Liver (tissue), 9 donors: ENCODE measurements around the gene LDB3. TPM values are rescaled to one million over a fixed set of nuclear protein-coding genes. Genes with fewer than 3 reads are reported as not detected.
A peak's percentile ranks its signal among the peaks of the same experiment; 100 is the strongest.

ENCODE experiments used
- DNase-seq: peaks from one replicate; pipeline ENCODE4 v3.0.0-alpha.2; 2017; ENCODE audit warnings: low spot score
- H3K27ac ChIP-seq, 2 donors: one replicate each; pipeline ENCODE4 v1.7.0; 2013; ENCODE audit warnings: inconsistent platforms in 2 of 2, low read length in 2 of 2, control low read depth in 1 of 2, low read depth in 1 of 2, mild to moderate bottlenecking in 1 of 2
- H3K27me3 ChIP-seq, 4 donors: one replicate each; pipeline versions ENCODE4 v1.6.1 to v1.7.0; 2013; ENCODE audit warnings: low read length in 3 of 4, inconsistent platforms in 1 of 4, mild to moderate bottlenecking in 1 of 4, moderate library complexity in 1 of 4; ENCODE audit not compliant: control insufficient read depth in 4 of 4, insufficient read depth in 4 of 4
- H3K36me3 ChIP-seq, 4 donors: one replicate each; pipeline versions ENCODE4 v1.6.1 to v1.7.0; 2013; ENCODE audit warnings: low read length in 3 of 4, mild to moderate bottlenecking in 3 of 4, low read depth in 1 of 4, moderate library complexity in 1 of 4; ENCODE audit not compliant: control insufficient read depth in 4 of 4, insufficient read depth in 3 of 4
- H3K4me1 ChIP-seq, 4 donors: one replicate each; pipeline versions ENCODE4 v1.6.1 to v1.7.0; 2013; ENCODE audit warnings: low read length in 3 of 4, mild to moderate bottlenecking in 3 of 4, moderate library complexity in 1 of 4; ENCODE audit not compliant: control insufficient read depth in 4 of 4, insufficient read depth in 4 of 4
- H3K4me3 ChIP-seq, 3 donors: one replicate each; pipeline versions ENCODE4 v1.6.1 to v1.7.0; 2013; ENCODE audit warnings: low read length in 3 of 3, control low read depth in 1 of 3, low read depth in 1 of 3, mild to moderate bottlenecking in 1 of 3
- H3K9ac ChIP-seq, 2 donors: one replicate each; pipeline ENCODE4 v1.7.0; 2013; ENCODE audit warnings: low read length in 2 of 2, mild to moderate bottlenecking in 2 of 2, moderate library complexity in 2 of 2, control low read depth in 1 of 2, low read depth in 1 of 2
- H3K9me3 ChIP-seq, 4 donors: one replicate each; pipeline versions ENCODE4 v1.6.1 to v1.7.0; 2013; ENCODE audit warnings: low read length in 3 of 4; ENCODE audit not compliant: control insufficient read depth in 4 of 4
- FOXA1 ChIP-seq: IDR thresholded peaks from 2 replicates; pipeline ENCODE4 v1.6.1; 2016; ENCODE audit warnings: antibody characterized with exemption
- HNF4A ChIP-seq, 2 donors: conservative IDR thresholded peaks; 2 replicates each; pipeline ENCODE4 v1.6.1; 2016; ENCODE audit warnings: antibody characterized with exemption in 2 of 2, mild to moderate bottlenecking in 2 of 2
- HNF4G ChIP-seq: IDR thresholded peaks from 2 replicates; pipeline ENCODE4 v1.6.1; 2016; ENCODE audit warnings: antibody characterized with exemption
- MAX ChIP-seq: IDR thresholded peaks from 2 replicates; pipeline ENCODE4 v1.6.1; 2016; ENCODE audit warnings: antibody characterized with exemption
- RAD21 ChIP-seq, 2 donors: IDR thresholded peaks; 2 replicates each; pipeline ENCODE4 v1.6.1; 2016; ENCODE audit warnings: antibody characterized with exemption in 2 of 2, mild to moderate bottlenecking in 2 of 2
- REST ChIP-seq: IDR thresholded peaks from 2 replicates; pipeline ENCODE4 v1.6.1; 2016; ENCODE audit warnings: antibody characterized with exemption, mild to moderate bottlenecking
- RXRA ChIP-seq, 2 donors: IDR thresholded peaks; 2 replicates each; pipeline ENCODE4 v1.6.1; 2017 to 2018; ENCODE audit warnings: antibody characterized with exemption in 2 of 2, mild to moderate bottlenecking in 1 of 2
- TAF1 ChIP-seq: conservative IDR thresholded peaks from 2 replicates; pipeline ENCODE4 v1.6.1; 2016; ENCODE audit warnings: antibody characterized with exemption, mild to moderate bottlenecking
- WGBS: extraction: QIAGEN DNeasy Blood & Tissue Kit; methylation state at CpG from one replicate; pipeline ENCODE4 v1.1.7; 2013; 5-methylcytosine and 5-hydroxymethylcytosine counted together
- polyA plus RNA-seq, 2 donors: library from polyadenylated mRNA; stranded (reverse) in 1 of 2; unstranded in 1 of 2; fragments of 200-250 nt in 1 of 2; fragments of >200 nt in 1 of 2; fragmentation: Nextera tagmentation in 1 of 2; extraction: Ambion mirVana in 1 of 2; gene quantifications; one replicate each; pipeline versions ENCODE4 v1.2.1 to v1.2.3, GENCODE V29; 2013 to 2015
- total RNA-seq, 2 donors: library from RNA; depleted of rRNA; stranded (reverse); fragments of >200 nt; gene quantifications; one replicate each; pipeline ENCODE4 v1.2.3, GENCODE V29; 2014
- TF ChIP-seq, protein P1 (sequence below): fragments of 150-350 bp; IDR thresholded peaks from 2 replicates; pipeline ENCODE4 v1.5.1; 2017; ENCODE audit warnings: improper control_type of control experiment, low read depth, low read length; ENCODE audit not compliant: missing input control
- donor health status: healthy.
- donor health status: healthy.
- donor health status: healthy.
- donor health status: healthy.
- donor health status: healthy.

LDB3 gene
- total and polyA plus RNA-seq, 4 donors, result 0.09 to 0.42 (median 0.15) TPM; not detected in 1

DNA sequence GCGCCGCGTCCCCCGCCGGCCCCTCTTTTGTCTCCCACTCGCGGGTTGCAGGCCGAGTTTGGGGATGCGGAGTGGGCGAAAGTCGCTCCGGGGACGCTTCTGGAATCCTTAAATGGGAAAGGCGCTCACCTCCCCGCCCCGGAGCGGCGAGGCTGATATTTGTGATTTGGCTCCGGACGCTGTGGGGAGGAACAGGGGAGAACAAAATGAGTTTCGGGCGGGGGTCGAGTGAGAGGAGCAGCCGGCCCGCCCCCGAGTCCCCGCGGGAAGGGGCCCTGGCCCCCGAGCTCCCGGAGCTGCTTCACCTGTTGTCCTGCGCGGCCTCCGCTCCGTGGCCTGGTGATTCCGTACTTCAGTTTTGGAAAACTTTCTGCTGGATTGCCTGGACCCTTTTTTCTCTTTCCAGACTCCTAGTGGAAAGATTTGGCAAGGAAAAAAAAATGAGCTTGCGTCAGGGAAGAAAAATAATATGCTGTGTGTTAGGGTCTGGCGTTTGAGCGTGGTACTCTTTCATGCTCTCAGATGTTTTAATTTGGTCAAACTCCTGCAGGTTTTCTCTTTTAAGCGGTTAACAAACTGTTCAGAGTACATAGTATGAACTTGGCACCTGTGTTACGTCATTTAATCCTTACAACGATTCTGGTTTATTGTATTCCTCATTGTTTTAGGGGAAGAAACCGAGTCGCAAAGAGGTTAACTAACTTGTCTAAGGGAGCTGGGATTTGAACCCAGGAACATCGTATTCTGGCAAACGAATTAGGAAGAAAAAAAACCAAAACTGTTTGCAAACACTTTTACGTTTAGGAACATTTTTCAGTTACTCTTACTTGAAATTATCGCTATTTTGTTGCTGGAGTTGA is 89.0 kb downstream of the LDB3 start:
- Histone ChIP-seq H3K27ac (peak overlapping the region; percentile 86 to 88), H3K4me1 (peaks cover 2 to 17% (median 13%) of the 10 kb centered on the region in 4 donors)

More for the DNA sequence above, 89.0 kb downstream of the LDB3 start:
- Histone ChIP-seq H3K9ac (peak overlapping the region; percentile 72 to 88), H3K9me3 (no peaks in the 10 kb centered on the region), H3K27me3 (peaks cover 0 to 3% (median 1%) of the 10 kb centered on the region in 4 donors), H3K36me3 (no peaks in the 10 kb centered on the region), H3K4me3 (peak overlapping the region; percentile 63 to 91 (median 75))
- TF ChIP-seq HNF4A (conservative IDR thresholded peaks at IDR 0.05) (peak; percentile 38 to 40), FOXA1 (no peak), RAD21 (IDR thresholded peaks at IDR 0.05) (peak in 1 of 2 donors; percentile 56), TAF1 (peak; percentile 32), REST (no peak), RXRA (IDR thresholded peaks at IDR 0.05) (no peak), MAX (no peak), HNF4G (no peak)
- TF ChIP-seq, protein P1, sequence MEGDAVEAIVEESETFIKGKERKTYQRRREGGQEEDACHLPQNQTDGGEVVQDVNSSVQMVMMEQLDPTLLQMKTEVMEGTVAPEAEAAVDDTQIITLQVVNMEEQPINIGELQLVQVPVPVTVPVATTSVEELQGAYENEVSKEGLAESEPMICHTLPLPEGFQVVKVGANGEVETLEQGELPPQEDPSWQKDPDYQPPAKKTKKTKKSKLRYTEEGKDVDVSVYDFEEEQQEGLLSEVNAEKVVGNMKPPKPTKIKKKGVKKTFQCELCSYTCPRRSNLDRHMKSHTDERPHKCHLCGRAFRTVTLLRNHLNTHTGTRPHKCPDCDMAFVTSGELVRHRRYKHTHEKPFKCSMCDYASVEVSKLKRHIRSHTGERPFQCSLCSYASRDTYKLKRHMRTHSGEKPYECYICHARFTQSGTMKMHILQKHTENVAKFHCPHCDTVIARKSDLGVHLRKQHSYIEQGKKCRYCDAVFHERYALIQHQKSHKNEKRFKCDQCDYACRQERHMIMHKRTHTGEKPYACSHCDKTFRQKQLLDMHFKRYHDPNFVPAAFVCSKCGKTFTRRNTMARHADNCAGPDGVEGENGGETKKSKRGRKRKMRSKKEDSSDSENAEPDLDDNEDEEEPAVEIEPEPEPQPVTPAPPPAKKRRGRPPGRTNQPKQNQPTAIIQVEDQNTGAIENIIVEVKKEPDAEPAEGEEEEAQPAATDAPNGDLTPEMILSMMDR, result peak; percentile 12
- peak; percentile 40 for DNase-seq
- WGBS, result 2% methylated on average over 47 of the region's 47 CpGs
